H1 (cell line): ENCODE measurements around the gene PDE2A. TPM values are rescaled to one million over a fixed set of nuclear protein-coding genes. Genes with fewer than 3 reads are reported as not detected.

Experiments used
- CHD7 ChIP-seq: fragments of 300-600 bp; sonication (generic); IDR thresholded peaks from 2 replicates; pipeline ENCODE4 v1.7.1; 2012; ENCODE audit warnings: low read length, moderate library complexity, mild to moderate bottlenecking, inconsistent platforms; ENCODE audit not compliant: insufficient replicate concordance
- HDAC2 ChIP-seq, 2 experiments: fragments of 300-600 bp in 1 of 2; sonication (generic) in 1 of 2; IDR thresholded peaks; 2 replicates each; pipeline ENCODE4 v1.6.1; 2011 to 2012; ENCODE audit warnings: low read depth in 2 of 2, low read length in 2 of 2, mild to moderate bottlenecking in 2 of 2, moderate library complexity in 2 of 2, borderline replicate concordance in 1 of 2, inconsistent platforms in 1 of 2
- MAFK ChIP-seq: IDR thresholded peaks from 2 replicates; pipeline ENCODE4 v1.6.1; 2012; ENCODE audit warnings: low read depth, mild to moderate bottlenecking, improper control_type of control experiment, low read length
- POLR2AphosphoS5 ChIP-seq: IDR thresholded peaks from 2 replicates; pipeline ENCODE4 v1.6.1; 2011; ENCODE audit warnings: low read depth, low read length
- RBBP5 ChIP-seq: IDR thresholded peaks from 2 replicates; pipeline ENCODE4 v1.7.1; 2012; ENCODE audit warnings: low read depth, mild to moderate bottlenecking, inconsistent platforms, low read length, moderate library complexity, borderline replicate concordance
- SAP30 ChIP-seq: fragments of 300-600 bp; sonication (generic); IDR thresholded peaks from 2 replicates; pipeline ENCODE4 v1.7.1; 2012; ENCODE audit warnings: low read length, moderate library complexity, mild to moderate bottlenecking, inconsistent platforms; ENCODE audit not compliant: insufficient read depth, insufficient replicate concordance
- ZNF274 ChIP-seq: IDR thresholded peaks from 2 replicates; pipeline ENCODE4 v1.7.0; 2012; ENCODE audit warnings: low read length, borderline replicate concordance; ENCODE audit errors: extremely low read depth
- polyA plus RNA-seq, 7 experiments: library from polyadenylated mRNA; depleted of rRNA in 3 of 7; stranded (reverse) in 5 of 7; unstranded in 2 of 7; fragments of >200 nt in 5 of 7; fragments of 200-250 nt in 2 of 7; gene quantifications; 1 replicate in 5 of 7; 2 replicates in 1 of 7; 4 replicates in 1 of 7; pipeline versions ENCODE4 v1.2.1 to v1.2.3, GENCODE V29; 2011 to 2013; ENCODE audit warnings: missing spikeins in 2 of 7, mixed read lengths in 2 of 7
- total RNA-seq: library from RNA; stranded (reverse); fragmentation: NEBNext Ultra II Directional; extraction: Animal tissue kit (Norgen Biotek cat#: 25700); gene quantifications from 2 replicates; pipeline ENCODE4 v1.2.1, GENCODE V29; 2021

PDE2A gene
- total and polyA plus RNA-seq, 2 of the 8 experiments (the other 6 are each of a cell fraction or from before 2014, with no cell fraction given) = 3.4 to 7.1 TPM

- TF ChIP-seq SAP30 (no peak), CHD7 (no peak), RBBP5 (no peak), ZNF274 (no peak), MAFK (no peak), HDAC2 (IDR thresholded peaks at IDR 0.05; ENCODE audit: borderline replicate concordance in 1 of 2, low read depth in 2 of 2, low read length in 2 of 2) (no peak), POLR2AphosphoS5 (no peak)
Observed at GRCh38 chr11:72582206-72583176, 91.7 kb downstream of the PDE2A start (continued).
